GM12878 (cell line): ENCODE results near the gene DPY19L3. TPM values are rescaled to one million over a fixed set of nuclear protein-coding genes. Genes with fewer than 3 reads are reported as not detected.
"Not testable (repeated sequence)": the region's sequence is repeated elsewhere in the genome, so short reads cannot be mapped to it uniquely, and the experiment has no call there.

ENCODE experiments used
- ATAC-seq: fragments of 200-7000 bp; cut with Tn5 transposase; 3 replicates; pipeline ENCODE4 v1.9.1; 2020; ENCODE audit warnings: mild to moderate bottlenecking, moderate library complexity
- BruUV-seq: library from RNA; stranded (reverse); fragments of 400-500 nt; replicated peaks from 2 replicates; lab custom pipeline; 2021; lab: Mats Ljungman, UMichigan
- CTCF ChIA-PET: fragments of 300-600 bp; sonication (Branson Sonifier 250); formaldehyde crosslinking; extraction: SDS; loops from one replicate; lab custom pipeline; 2021; ENCODE audit warnings: inconsistent platforms; lab: Yijun Ruan, JAX
- POLR2A ChIA-PET: fragments of 350-600 bp; formaldehyde crosslinking; extraction: SDS; loops from one replicate; lab custom pipeline; 2021; ENCODE audit warnings: inconsistent platforms; lab: Charles Lee
- RAD21 ChIA-PET: fragments of 300-600 bp; sonication (Branson Sonifier 250); formaldehyde crosslinking; loops from one replicate; lab custom pipeline; 2023; ENCODE audit warnings: antibody characterized with exemption; ENCODE audit not compliant: unreplicated experiment; lab: Charles Lee
- SMC1A ChIA-PET: fragments of 300-600 bp; sonication (Branson Sonifier 250); formaldehyde crosslinking; loops from one replicate; lab custom pipeline; 2023; ENCODE audit not compliant: unreplicated experiment, uncharacterized antibody; lab: Charles Lee
- DNase-seq: peaks from one replicate; pipeline ENCODE4 v3.0.0-alpha.2; 2011; ENCODE audit warnings: low read depth, low spot score
- FAIRE-seq: peaks from 3 replicates; lab custom pipeline; 2011; peaks lifted over from hg19 to GRCh38; lab: Jason Lieb, UNC
- H2AFZ ChIP-seq: 2 replicates; pipeline ENCODE4 v1.6.0; 2011; ENCODE audit warnings: low read depth, low read length, control low read depth; ENCODE audit not compliant: control insufficient read depth
- H3K27ac ChIP-seq: 2 replicates; pipeline ENCODE4 v1.5.1; 2011; ENCODE audit warnings: control low read depth; ENCODE audit not compliant: control insufficient read depth, insufficient read depth
- H3K27me3 ChIP-seq, 2 experiments: replicated peaks in 1 of 2; 2 replicates each; pipeline versions ENCODE4 v1.6.0 to v1.6.1; 2011; ENCODE audit warnings: low read length in 1 of 2; ENCODE audit not compliant: control insufficient read depth in 2 of 2, insufficient read depth in 2 of 2
- H3K36me3 ChIP-seq, 2 experiments: 2 replicates each; pipeline ENCODE4 v1.5.1; 2011; ENCODE audit warnings: low read length in 1 of 2; ENCODE audit not compliant: control insufficient read depth in 2 of 2, insufficient read depth in 2 of 2
- H3K4me1 ChIP-seq: 2 replicates; pipeline ENCODE4 v1.6.1; 2011; ENCODE audit warnings: mild to moderate bottlenecking, low read length, moderate library complexity, mixed read lengths; ENCODE audit not compliant: control insufficient read depth, insufficient read depth
- H3K4me2 ChIP-seq: 2 replicates; pipeline ENCODE4 v1.6.0; 2011; ENCODE audit warnings: control low read depth; ENCODE audit not compliant: control insufficient read depth, insufficient read depth
- H3K4me3 ChIP-seq: fragments of 200-600 bp; sonication (generic); 2 replicates; pipeline ENCODE4 v1.5.1; 2016
- H3K79me2 ChIP-seq: 2 replicates; pipeline ENCODE4 v1.6.0; 2011; ENCODE audit warnings: low read length; ENCODE audit not compliant: control insufficient read depth, insufficient read depth
- H3K9ac ChIP-seq: 2 replicates; pipeline ENCODE4 v1.8.0; 2011; ENCODE audit warnings: low read length, control low read depth, mixed read lengths; ENCODE audit not compliant: control insufficient read depth, insufficient read depth
- H3K9me3 ChIP-seq: replicated peaks from 3 replicates; pipeline ENCODE4 v1.5.1; 2011; ENCODE audit warnings: mild to moderate bottlenecking, low read length; ENCODE audit not compliant: control insufficient read depth, insufficient read depth
- H4K20me1 ChIP-seq: 2 replicates; pipeline ENCODE4 v1.6.0; 2011; ENCODE audit not compliant: control insufficient read depth, insufficient read depth
- ASH2L ChIP-seq: fragments of 300-600, 200-600 bp; sonication (generic); IDR thresholded peaks from 2 replicates; pipeline ENCODE4 v1.6.1; 2017; ENCODE audit warnings: low read depth, mild to moderate bottlenecking, borderline replicate concordance
- CBX3 ChIP-seq: fragments of 200-600 bp; sonication (generic); IDR thresholded peaks from 2 replicates; pipeline ENCODE4 v1.6.1; 2016; ENCODE audit warnings: low read depth, borderline replicate concordance
- CHD4 ChIP-seq: fragments of 200-600 bp; sonication (generic); IDR thresholded peaks from 2 replicates; pipeline ENCODE4 v1.6.1; 2016; ENCODE audit warnings: mild to moderate bottlenecking
- PBX3 ChIP-seq: IDR thresholded peaks from 2 replicates; pipeline ENCODE4 v1.6.1; 2011; ENCODE audit warnings: mild to moderate bottlenecking, low read depth, low read length, moderate library complexity; ENCODE audit not compliant: insufficient replicate concordance
- SMAD1 ChIP-seq: fragments of 450-650 bp; IDR thresholded peaks from 2 replicates; pipeline ENCODE4 v1.6.1; 2018; ENCODE audit warnings: mild to moderate bottlenecking, low read depth; ENCODE audit not compliant: partially characterized antibody
- SUZ12 ChIP-seq: fragments of 200-600 bp; sonication (generic); IDR thresholded peaks from one replicate; pipeline ENCODE4 v1.6.1; 2018; ENCODE audit warnings: antibody characterized with exemption, mild to moderate bottlenecking; ENCODE audit not compliant: unreplicated experiment
- TBL1XR1 ChIP-seq: IDR thresholded peaks from 2 replicates; pipeline ENCODE4 v1.6.1; 2012; ENCODE audit warnings: low read depth, low read length, improper control_type of control experiment
- WGBS: methylation state at CpG from one replicate; pipeline ENCODE4 v1.1.6; 2016; ENCODE audit warnings: low lambda C conversion rate; ENCODE audit not compliant: insufficient replicate concordance, insufficient coverage; ENCODE audit errors: missing lambda C conversion rate; 5-methylcytosine and 5-hydroxymethylcytosine counted together
- in situ Hi-C: fragments of 300-500 bp; cut with MboI; formaldehyde crosslinking; loops from 9 replicates; pipeline ENCODE4 v1.14.3; 2018; ENCODE audit warnings: mixed read lengths
- intact Hi-C: fragments of 100-400 bp; cut with micrococcal nuclease; formaldehyde crosslinking; loops from one replicate; pipeline ENCODE4 v1.14.2; 2022; ENCODE audit not compliant: unreplicated experiment
- polyA plus RNA-seq, 11 experiments: library from polyadenylated mRNA; depleted of rRNA in 4 of 11; unstranded in 6 of 11; stranded (reverse) in 5 of 11; fragments of >200 nt; fragmentation: Nextera tagmentation in 4 of 11; fragmentation: Illumina TruSeq in 1 of 11; extraction: Ambion mirVana in 4 of 11; extraction: Trizol in 1 of 11; gene quantifications; 1 replicate in 1 of 11; 2 replicates in 10 of 11; pipeline versions ENCODE4 v1.2.1 to v1.2.3, GENCODE V29; 2011 to 2016; ENCODE audit warnings: inconsistent platforms in 2 of 11, missing spikeins in 2 of 11, low read depth in 1 of 11
- total RNA-seq, 4 experiments: library from RNA; depleted of rRNA in 3 of 4; stranded (reverse); fragments of >200 nt in 3 of 4; fragmentation: Illumina TruSeq in 1 of 4; extraction: Trizol in 1 of 4; gene quantifications; 2 replicates each; pipeline versions ENCODE4 v1.2.1 to v1.2.3, GENCODE V29; 2013 to 2021
- TF ChIP-seq, protein P1 (sequence below): fragments of 450-650 bp; IDR thresholded peaks from 2 replicates; pipeline ENCODE4 v1.6.1; 2016; ENCODE audit warnings: mild to moderate bottlenecking
- TF ChIP-seq, protein P2 (sequence below): fragments of 450-650 bp; IDR thresholded peaks from 2 replicates; pipeline ENCODE4 v1.6.1; 2016; ENCODE audit warnings: mild to moderate bottlenecking, moderate library complexity, borderline replicate concordance

The DPY19L3 gene
- total and polyA plus RNA-seq, 10 of the 15 experiments (the other 5 are each of a cell fraction or from before 2014, with no cell fraction given), result 2.5 to 30.2 (median 13.7) TPM

DNA sequence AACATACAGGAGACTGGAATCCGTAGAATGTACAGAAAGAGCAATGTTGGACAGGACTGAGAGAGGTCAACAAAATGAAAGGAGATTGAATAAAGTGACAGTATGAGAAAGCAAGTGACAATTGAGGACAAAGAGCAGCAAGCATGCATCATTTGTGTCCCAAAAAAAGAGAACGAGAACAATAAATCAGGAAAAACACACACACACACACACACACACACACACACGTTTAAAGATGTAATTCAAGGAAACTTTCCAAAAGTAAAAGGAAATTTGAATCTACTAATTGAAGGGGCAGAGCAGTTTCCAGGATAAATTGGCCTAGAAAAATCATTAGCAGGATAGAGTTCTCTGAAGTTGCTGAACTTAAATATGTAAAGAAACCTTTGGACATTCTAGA lies 16.9 kb downstream of the DPY19L3 start (continued):
- TF ChIP-seq SUZ12, result no peak
- TF ChIP-seq CHD4, result no peak
- no peak for TF ChIP-seq TBL1XR1

GRCh38 chr19:32423944-32424343 lies 18.4 kb downstream of the DPY19L3 start:
- FAIRE-seq, H3K9me3 ChIP-seq, H3K4me3 ChIP-seq, intact Hi-C loops, H3K27me3 ChIP-seq, DNase-seq, H3K4me2 ChIP-seq, H3K36me3 ChIP-seq, RAD21 ChIA-PET, POLR2A ChIA-PET, BruUV-seq, ATAC-seq, H4K20me1 ChIP-seq, H3K27ac ChIP-seq, in situ Hi-C loops, H3K4me1 ChIP-seq, H2AFZ ChIP-seq, H3K9ac ChIP-seq, H3K79me2 ChIP-seq: not testable (repeated sequence)
- ChIA-PET CTCF (interaction anchor here (1.0 kb wide), 1 partner anchor 8 kb away, joined by 3 read pairs; no protein-coding TSS in a partner anchor), SMC1A (interaction anchor here (0.9 kb wide), 1 partner anchor 135 kb away, joined by 3 read pairs; no protein-coding TSS in a partner anchor)
- 97% methylated on average over 3 of the region's 3 CpGs for WGBS

DNA sequence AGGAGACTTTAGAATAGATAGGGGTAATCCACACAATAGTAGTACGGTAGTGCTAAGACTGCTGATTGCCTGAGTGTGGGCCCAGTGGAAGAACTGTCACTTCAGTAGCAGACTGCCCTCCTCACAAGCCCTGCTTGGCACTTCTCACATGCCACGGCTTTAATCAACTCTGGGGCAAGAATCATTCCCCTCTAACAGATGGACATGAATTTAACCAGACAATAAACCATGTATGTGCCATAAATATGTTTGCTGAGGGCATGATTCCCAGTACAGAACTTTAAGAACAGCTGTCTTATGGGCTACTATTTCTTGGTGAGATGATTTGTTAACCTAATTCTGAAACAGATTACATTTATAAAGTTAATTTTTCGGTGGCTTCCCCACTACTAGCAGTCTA lies 22.0 kb downstream of the DPY19L3 start:
- no peak overlapping the region for H2AFZ ChIP-seq
- no peak overlapping the region for H3K9ac ChIP-seq
- intact Hi-C loops, result no loop called here
- 90% methylated on average over 3 of the region's 3 CpGs for WGBS
- H3K27ac ChIP-seq, result no peak overlapping the region
- H3K36me3 ChIP-seq, result no peaks in the 10 kb centered on the region; a peak in 1 of 4 replicates
- no peaks in the 10 kb centered on the region for H3K9me3 ChIP-seq
- ATAC-seq (no peak), DNase-seq (no peak), FAIRE-seq (no peak)
- H4K20me1 ChIP-seq, result no peaks in the 10 kb centered on the region
- ChIA-PET CTCF (no interaction called here), SMC1A (no interaction called here), RAD21 (no interaction called here), POLR2A (no interaction called here)
- no peak overlapping the region for H3K4me2 ChIP-seq
- no TSS peak for BruUV-seq
- H3K4me1 ChIP-seq, result no peaks in the 10 kb centered on the region
- in situ Hi-C loops, result no loop called here
- H3K79me2 ChIP-seq, result no peaks in the 10 kb centered on the region
- H3K4me3 ChIP-seq, result no peak overlapping the region
- H3K27me3 ChIP-seq, result no peaks in the 10 kb centered on the region
- TF ChIP-seq, protein P1, sequence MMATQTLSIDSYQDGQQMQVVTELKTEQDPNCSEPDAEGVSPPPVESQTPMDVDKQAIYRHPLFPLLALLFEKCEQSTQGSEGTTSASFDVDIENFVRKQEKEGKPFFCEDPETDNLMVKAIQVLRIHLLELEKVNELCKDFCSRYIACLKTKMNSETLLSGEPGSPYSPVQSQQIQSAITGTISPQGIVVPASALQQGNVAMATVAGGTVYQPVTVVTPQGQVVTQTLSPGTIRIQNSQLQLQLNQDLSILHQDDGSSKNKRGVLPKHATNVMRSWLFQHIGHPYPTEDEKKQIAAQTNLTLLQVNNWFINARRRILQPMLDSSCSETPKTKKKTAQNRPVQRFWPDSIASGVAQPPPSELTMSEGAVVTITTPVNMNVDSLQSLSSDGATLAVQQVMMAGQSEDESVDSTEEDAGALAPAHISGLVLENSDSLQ, result no peak
- TF ChIP-seq ASH2L (no peak), CBX3 (no peak), SMAD1 (no peak), PBX3 (no peak)
- TF ChIP-seq, protein P2, sequence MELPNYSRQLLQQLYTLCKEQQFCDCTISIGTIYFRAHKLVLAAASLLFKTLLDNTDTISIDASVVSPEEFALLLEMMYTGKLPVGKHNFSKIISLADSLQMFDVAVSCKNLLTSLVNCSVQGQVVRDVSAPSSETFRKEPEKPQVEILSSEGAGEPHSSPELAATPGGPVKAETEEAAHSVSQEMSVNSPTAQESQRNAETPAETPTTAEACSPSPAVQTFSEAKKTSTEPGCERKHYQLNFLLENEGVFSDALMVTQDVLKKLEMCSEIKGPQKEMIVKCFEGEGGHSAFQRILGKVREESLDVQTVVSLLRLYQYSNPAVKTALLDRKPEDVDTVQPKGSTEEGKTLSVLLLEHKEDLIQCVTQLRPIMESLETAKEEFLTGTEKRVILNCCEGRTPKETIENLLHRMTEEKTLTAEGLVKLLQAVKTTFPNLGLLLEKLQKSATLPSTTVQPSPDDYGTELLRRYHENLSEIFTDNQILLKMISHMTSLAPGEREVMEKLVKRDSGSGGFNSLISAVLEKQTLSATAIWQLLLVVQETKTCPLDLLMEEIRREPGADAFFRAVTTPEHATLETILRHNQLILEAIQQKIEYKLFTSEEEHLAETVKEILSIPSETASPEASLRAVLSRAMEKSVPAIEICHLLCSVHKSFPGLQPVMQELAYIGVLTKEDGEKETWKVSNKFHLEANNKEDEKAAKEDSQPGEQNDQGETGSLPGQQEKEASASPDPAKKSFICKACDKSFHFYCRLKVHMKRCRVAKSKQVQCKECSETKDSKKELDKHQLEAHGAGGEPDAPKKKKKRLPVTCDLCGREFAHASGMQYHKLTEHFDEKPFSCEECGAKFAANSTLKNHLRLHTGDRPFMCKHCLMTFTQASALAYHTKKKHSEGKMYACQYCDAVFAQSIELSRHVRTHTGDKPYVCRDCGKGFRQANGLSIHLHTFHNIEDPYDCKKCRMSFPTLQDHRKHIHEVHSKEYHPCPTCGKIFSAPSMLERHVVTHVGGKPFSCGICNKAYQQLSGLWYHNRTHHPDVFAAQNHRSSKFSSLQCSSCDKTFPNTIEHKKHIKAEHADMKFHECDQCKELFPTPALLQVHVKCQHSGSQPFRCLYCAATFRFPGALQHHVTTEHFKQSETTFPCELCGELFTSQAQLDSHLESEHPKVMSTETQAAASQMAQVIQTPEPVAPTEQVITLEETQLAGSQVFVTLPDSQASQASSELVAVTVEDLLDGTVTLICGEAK, result no peak
